Measurements from ENCODE around the gene CDC73. TPM values are rescaled to one million over a fixed set of nuclear protein-coding genes. Genes with fewer than 3 reads are reported as not detected.
A peak's percentile ranks its signal among the peaks of the same experiment; 100 is the strongest.

The CDC73 gene
- total and polyA plus RNA-seq, 9 of the 15 experiments (the other 6 are each of a cell fraction or from before 2014, with no cell fraction given) = 19.0 to 61.7 (median 30.1) TPM

DNA sequence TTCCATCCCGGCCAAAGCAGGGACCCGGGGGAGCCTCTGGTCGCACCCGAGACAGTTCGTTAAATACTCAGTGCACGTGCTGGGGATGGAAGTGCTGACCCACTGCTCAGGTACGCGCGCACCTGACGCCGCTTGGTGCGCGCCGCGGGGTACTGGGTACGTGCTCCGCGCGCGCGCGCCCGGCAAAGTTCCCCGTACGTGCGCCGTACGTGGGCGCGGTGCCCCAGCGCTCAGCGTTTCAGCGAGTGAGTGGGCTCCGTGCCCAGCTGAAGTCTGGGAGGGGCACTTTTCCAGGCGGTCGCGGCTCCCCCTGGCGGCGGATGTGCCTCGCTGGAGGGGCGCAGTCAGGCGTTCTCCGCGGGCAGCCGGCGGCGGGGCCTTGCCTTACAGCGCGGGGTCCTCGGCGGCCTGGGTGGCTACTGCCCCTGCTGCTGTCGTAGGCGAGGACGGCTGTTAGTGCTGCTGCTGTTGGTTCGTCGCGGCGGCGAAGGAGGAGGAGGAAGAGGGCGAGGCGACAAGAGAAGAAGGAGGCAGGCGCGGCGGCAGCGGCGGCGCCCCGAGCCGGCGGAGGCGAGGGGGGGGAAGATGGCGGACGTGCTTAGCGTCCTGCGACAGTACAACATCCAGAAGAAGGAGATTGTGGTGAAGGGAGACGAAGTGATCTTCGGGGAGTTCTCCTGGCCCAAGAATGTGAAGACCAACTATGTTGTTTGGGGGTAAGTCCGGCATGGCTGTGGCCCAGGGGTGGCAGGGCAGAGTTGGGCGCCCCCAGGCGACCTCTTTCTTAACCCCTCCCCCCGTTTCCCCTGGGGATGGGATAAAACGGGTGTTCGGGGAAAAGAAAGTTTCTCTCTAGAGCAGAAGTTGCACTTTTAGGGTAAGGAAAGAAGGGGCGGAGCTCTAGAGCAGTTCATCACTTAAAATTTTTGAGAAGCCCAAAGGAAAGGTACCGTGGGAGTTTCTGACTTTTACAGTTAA is at the start of gene CDC73 (continued):
- TF ChIP-seq, protein P1, sequence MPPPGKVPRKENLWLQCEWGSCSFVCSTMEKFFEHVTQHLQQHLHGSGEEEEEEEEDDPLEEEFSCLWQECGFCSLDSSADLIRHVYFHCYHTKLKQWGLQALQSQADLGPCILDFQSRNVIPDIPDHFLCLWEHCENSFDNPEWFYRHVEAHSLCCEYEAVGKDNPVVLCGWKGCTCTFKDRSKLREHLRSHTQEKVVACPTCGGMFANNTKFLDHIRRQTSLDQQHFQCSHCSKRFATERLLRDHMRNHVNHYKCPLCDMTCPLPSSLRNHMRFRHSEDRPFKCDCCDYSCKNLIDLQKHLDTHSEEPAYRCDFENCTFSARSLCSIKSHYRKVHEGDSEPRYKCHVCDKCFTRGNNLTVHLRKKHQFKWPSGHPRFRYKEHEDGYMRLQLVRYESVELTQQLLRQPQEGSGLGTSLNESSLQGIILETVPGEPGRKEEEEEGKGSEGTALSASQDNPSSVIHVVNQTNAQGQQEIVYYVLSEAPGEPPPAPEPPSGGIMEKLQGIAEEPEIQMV (tag; conservative IDR thresholded peaks at IDR 0.05; ENCODE audit: low read depth) = no peak
- TF ChIP-seq KDM4B (IDR thresholded peaks at IDR 0.05; ENCODE audit: borderline replicate concordance in 2 of 2, low read depth in 1 of 2) (peak in 1 of 2 experiments; percentile 38; a peak in 1 of 4 replicates), CSDE1 (IDR thresholded peaks at IDR 0.05) (no peak), HMBOX1 (IDR thresholded peaks at IDR 0.05) (peak; percentile 9; the same call in 1 of the 2 replicates), HIVEP1 (CRISPR knock-in tag; IDR thresholded peaks at IDR 0.05) (peak; percentile 2; the same call in 1 of the 2 replicates), DDX20 (tag; IDR thresholded peaks at IDR 0.05; ENCODE audit: low read depth) (no peak), RFX5 (IDR thresholded peaks at IDR 0.05; ENCODE audit: low read depth, low read length) (no peak), ATF7 (IDR thresholded peaks at IDR 0.05) (peak; percentile 88), KDM5B (IDR thresholded peaks at IDR 0.05; ENCODE audit: insufficient replicate concordance, low read depth, low read length) (peak; percentile 95), HDAC2 (IDR thresholded peaks at IDR 0.05) (peak; percentile 73), CREBBP (IDR thresholded peaks at IDR 0.05; ENCODE audit: low read depth, low read length) (no peak), KAT2B (IDR thresholded peaks at IDR 0.05; ENCODE audit: low read depth, low read length) (peak; percentile 29), TAF9B (IDR thresholded peaks at IDR 0.05; ENCODE audit: partially characterized antibody) (peak; percentile 78), ZNF316 (IDR thresholded peaks at IDR 0.05) (0 out of 2 replicates have a peak, but pooled peaks have one; percentile 4)
- TF ChIP-seq, protein P2, sequence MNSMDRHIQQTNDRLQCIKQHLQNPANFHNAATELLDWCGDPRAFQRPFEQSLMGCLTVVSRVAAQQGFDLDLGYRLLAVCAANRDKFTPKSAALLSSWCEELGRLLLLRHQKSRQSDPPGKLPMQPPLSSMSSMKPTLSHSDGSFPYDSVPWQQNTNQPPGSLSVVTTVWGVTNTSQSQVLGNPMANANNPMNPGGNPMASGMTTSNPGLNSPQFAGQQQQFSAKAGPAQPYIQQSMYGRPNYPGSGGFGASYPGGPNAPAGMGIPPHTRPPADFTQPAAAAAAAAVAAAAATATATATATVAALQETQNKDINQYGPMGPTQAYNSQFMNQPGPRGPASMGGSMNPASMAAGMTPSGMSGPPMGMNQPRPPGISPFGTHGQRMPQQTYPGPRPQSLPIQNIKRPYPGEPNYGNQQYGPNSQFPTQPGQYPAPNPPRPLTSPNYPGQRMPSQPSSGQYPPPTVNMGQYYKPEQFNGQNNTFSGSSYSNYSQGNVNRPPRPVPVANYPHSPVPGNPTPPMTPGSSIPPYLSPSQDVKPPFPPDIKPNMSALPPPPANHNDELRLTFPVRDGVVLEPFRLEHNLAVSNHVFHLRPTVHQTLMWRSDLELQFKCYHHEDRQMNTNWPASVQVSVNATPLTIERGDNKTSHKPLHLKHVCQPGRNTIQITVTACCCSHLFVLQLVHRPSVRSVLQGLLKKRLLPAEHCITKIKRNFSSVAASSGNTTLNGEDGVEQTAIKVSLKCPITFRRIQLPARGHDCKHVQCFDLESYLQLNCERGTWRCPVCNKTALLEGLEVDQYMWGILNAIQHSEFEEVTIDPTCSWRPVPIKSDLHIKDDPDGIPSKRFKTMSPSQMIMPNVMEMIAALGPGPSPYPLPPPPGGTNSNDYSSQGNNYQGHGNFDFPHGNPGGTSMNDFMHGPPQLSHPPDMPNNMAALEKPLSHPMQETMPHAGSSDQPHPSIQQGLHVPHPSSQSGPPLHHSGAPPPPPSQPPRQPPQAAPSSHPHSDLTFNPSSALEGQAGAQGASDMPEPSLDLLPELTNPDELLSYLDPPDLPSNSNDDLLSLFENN (IDR thresholded peaks at IDR 0.05; ENCODE audit: low read depth in 2 of 2, low read length in 2 of 2) = peak in 1 of 2 experiments; percentile 47; a peak in 1 of 4 replicates
- TF ChIP-seq, protein P3, sequence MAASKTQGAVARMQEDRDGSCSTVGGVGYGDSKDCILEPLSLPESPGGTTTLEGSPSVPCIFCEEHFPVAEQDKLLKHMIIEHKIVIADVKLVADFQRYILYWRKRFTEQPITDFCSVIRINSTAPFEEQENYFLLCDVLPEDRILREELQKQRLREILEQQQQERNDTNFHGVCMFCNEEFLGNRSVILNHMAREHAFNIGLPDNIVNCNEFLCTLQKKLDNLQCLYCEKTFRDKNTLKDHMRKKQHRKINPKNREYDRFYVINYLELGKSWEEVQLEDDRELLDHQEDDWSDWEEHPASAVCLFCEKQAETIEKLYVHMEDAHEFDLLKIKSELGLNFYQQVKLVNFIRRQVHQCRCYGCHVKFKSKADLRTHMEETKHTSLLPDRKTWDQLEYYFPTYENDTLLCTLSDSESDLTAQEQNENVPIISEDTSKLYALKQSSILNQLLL (CRISPR knock-in tag; IDR thresholded peaks at IDR 0.05; ENCODE audit: borderline replicate concordance) = no peak
- TF ChIP-seq, protein P4, sequence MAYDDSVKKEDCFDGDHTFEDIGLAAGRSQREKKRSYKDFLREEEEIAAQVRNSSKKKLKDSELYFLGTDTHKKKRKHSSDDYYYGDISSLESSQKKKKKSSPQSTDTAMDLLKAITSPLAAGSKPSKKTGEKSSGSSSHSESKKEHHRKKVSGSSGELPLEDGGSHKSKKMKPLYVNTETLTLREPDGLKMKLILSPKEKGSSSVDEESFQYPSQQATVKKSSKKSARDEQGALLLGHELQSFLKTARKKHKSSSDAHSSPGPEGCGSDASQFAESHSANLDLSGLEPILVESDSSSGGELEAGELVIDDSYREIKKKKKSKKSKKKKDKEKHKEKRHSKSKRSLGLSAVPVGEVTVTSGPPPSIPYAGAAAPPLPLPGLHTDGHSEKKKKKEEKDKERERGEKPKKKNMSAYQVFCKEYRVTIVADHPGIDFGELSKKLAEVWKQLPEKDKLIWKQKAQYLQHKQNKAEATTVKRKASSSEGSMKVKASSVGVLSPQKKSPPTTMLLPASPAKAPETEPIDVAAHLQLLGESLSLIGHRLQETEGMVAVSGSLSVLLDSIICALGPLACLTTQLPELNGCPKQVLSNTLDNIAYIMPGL (CRISPR knock-in tag; IDR thresholded peaks at IDR 0.05) = peak; percentile 95
